Panc1 (cell line): ENCODE data around the gene GPATCH2L.

Experiments
- POLR2AphosphoS5 ChIP-seq: IDR thresholded peaks from 2 replicates; pipeline ENCODE4 v1.6.1; 2012; ENCODE audit warnings: mild to moderate bottlenecking, low read depth, low read length, moderate library complexity
- REST ChIP-seq, 2 experiments: IDR thresholded peaks; 2 replicates each; pipeline ENCODE4 v1.6.1; 2011 to 2012; ENCODE audit warnings: low read depth in 2 of 2, control low read depth in 1 of 2, low read length in 1 of 2, mild to moderate bottlenecking in 1 of 2, moderate library complexity in 1 of 2; ENCODE audit not compliant: insufficient read depth in 1 of 2
- SIN3A ChIP-seq: IDR thresholded peaks from 2 replicates; pipeline ENCODE4 v1.6.1; 2012; ENCODE audit warnings: low read depth, mild to moderate bottlenecking, low read length, moderate library complexity, borderline replicate concordance; ENCODE audit not compliant: insufficient read depth
- TCF7L2 ChIP-seq: IDR thresholded peaks from 2 replicates; pipeline ENCODE4 v1.6.1; 2011; ENCODE audit warnings: mild to moderate bottlenecking, low read depth, low read length, inconsistent platforms
- TF ChIP-seq, protein P1 (sequence below): fragments of 450-650 bp; IDR thresholded peaks from 2 replicates; pipeline ENCODE4 v1.5.1; 2017; ENCODE audit warnings: mild to moderate bottlenecking

GRCh38 chr14:76146976-76147375 lies 4.7 kb upstream of the GPATCH2L start:
- TF ChIP-seq, protein P1, sequence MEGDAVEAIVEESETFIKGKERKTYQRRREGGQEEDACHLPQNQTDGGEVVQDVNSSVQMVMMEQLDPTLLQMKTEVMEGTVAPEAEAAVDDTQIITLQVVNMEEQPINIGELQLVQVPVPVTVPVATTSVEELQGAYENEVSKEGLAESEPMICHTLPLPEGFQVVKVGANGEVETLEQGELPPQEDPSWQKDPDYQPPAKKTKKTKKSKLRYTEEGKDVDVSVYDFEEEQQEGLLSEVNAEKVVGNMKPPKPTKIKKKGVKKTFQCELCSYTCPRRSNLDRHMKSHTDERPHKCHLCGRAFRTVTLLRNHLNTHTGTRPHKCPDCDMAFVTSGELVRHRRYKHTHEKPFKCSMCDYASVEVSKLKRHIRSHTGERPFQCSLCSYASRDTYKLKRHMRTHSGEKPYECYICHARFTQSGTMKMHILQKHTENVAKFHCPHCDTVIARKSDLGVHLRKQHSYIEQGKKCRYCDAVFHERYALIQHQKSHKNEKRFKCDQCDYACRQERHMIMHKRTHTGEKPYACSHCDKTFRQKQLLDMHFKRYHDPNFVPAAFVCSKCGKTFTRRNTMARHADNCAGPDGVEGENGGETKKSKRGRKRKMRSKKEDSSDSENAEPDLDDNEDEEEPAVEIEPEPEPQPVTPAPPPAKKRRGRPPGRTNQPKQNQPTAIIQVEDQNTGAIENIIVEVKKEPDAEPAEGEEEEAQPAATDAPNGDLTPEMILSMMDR: no peak
- TF ChIP-seq TCF7L2: no peak
- no peak for TF ChIP-seq REST (IDR thresholded peaks at IDR 0.05; ENCODE audit: insufficient read depth in 1 of 2, low read depth in 2 of 2, low read length in 1 of 2)
- no peak for TF ChIP-seq POLR2AphosphoS5
- TF ChIP-seq SIN3A: no peak
